ENCODE data around the gene SUN3.
A peak's percentile ranks its signal among the peaks of the same experiment; 100 is the strongest.
"Not testable (repeated sequence)": the region's sequence is repeated elsewhere in the genome, so short reads cannot be mapped to it uniquely, and the experiment has no call there.

The SUN3 gene

GRCh38 chr7:47980648-47981047 is 48.3 kb downstream of the SUN3 start:
- Histone ChIP-seq H3K36me3 (ENCODE audit: control insufficient read depth, insufficient read depth, low read length) (peaks cover 18% of the 10 kb centered on the region), H3K4me1 (ENCODE audit: control insufficient read depth, insufficient read depth, low read length, poor library complexity, severe bottlenecking) (peaks cover 11% of the 10 kb centered on the region)
- not testable (repeated sequence) for H3K9me3 ChIP-seq (ENCODE audit: control insufficient read depth, low read length); H3K27me3 ChIP-seq (replicated peaks; ENCODE audit: control insufficient read depth, insufficient read depth, low read length, poor library complexity, severe bottlenecking); H3K4me3 ChIP-seq (ENCODE audit: insufficient read depth, low read depth, low read length, poor library complexity, severe bottlenecking); H3K27ac ChIP-seq (ENCODE audit: insufficient read depth, low read length, poor library complexity, severe bottlenecking); DNase-seq

GRCh38 chr7:47979832-47980181 is 49.1 kb downstream of the SUN3 start:
- no peak for DNase-seq
- Histone ChIP-seq H3K4me1 (ENCODE audit: control insufficient read depth, insufficient read depth, low read length, poor library complexity, severe bottlenecking) (peaks cover 11% of the 10 kb centered on the region), H3K27me3 (replicated peaks; ENCODE audit: control insufficient read depth, insufficient read depth, low read length, poor library complexity, severe bottlenecking) (no peaks in the 10 kb centered on the region), H3K36me3 (ENCODE audit: control insufficient read depth, insufficient read depth, low read length) (peaks cover 24% of the 10 kb centered on the region), H3K9me3 (ENCODE audit: control insufficient read depth, low read length) (no peaks in the 10 kb centered on the region), H3K4me3 (ENCODE audit: insufficient read depth, low read depth, low read length, poor library complexity, severe bottlenecking) (peak overlapping the region; percentile 74), H3K27ac (ENCODE audit: insufficient read depth, low read length, poor library complexity, severe bottlenecking) (peak overlapping the region; percentile 86)

- Histone ChIP-seq H3K4me1 (ENCODE audit: control insufficient read depth, insufficient read depth, low read length, poor library complexity, severe bottlenecking) (peaks cover 11% of the 10 kb centered on the region), H3K4me3 (ENCODE audit: insufficient read depth, low read depth, low read length, poor library complexity, severe bottlenecking) (peak within 1 kb of the TSS; percentile 74), H3K36me3 (ENCODE audit: control insufficient read depth, insufficient read depth, low read length) (peaks cover 30% of the 10 kb centered on the region), H3K27ac (ENCODE audit: insufficient read depth, low read length, poor library complexity, severe bottlenecking) (peak within 1 kb of the TSS; percentile 86), H3K27me3 (replicated peaks; ENCODE audit: control insufficient read depth, insufficient read depth, low read length, poor library complexity, severe bottlenecking) (no peaks in the 10 kb centered on the region), H3K9me3 (ENCODE audit: control insufficient read depth, low read length) (no peaks in the 10 kb centered on the region)
- peak; percentile 82 to 91 (median 83) for DNase-seq
Observed at GRCh38 chr7:47979145-47979831, 49.6 kb downstream of the SUN3 start, which contains the start of gene HUS1. Gene HUS1, minus strand, starts transcription at chr7:47979615. Its CDS starts 96 bp downstream, at chr7:47979519.

GRCh38 chr7:47978790-47979144 is 50.1 kb downstream of the SUN3 start:
- H3K4me3 ChIP-seq (ENCODE audit: insufficient read depth, low read depth, low read length, poor library complexity, severe bottlenecking): peak overlapping the region; percentile 74
- DNase-seq: no peak
- no peaks in the 10 kb centered on the region for H3K27me3 ChIP-seq (replicated peaks; ENCODE audit: control insufficient read depth, insufficient read depth, low read length, poor library complexity, severe bottlenecking)
- H3K36me3 ChIP-seq (ENCODE audit: control insufficient read depth, insufficient read depth, low read length): peaks cover 35% of the 10 kb centered on the region
- peak overlapping the region; percentile 86 for H3K27ac ChIP-seq (ENCODE audit: insufficient read depth, low read length, poor library complexity, severe bottlenecking)
- peaks cover 11% of the 10 kb centered on the region for H3K4me1 ChIP-seq (ENCODE audit: control insufficient read depth, insufficient read depth, low read length, poor library complexity, severe bottlenecking)
- no peaks in the 10 kb centered on the region for H3K9me3 ChIP-seq (ENCODE audit: control insufficient read depth, low read length)

- no peaks in the 10 kb centered on the region for H3K9me3 ChIP-seq (ENCODE audit: control insufficient read depth, low read length)
- no peak for DNase-seq
- H3K4me1 ChIP-seq (ENCODE audit: control insufficient read depth, insufficient read depth, low read length, poor library complexity, severe bottlenecking): peaks cover 6% of the 10 kb centered on the region
- H3K4me3 ChIP-seq (ENCODE audit: insufficient read depth, low read depth, low read length, poor library complexity, severe bottlenecking): no peak overlapping the region
- H3K36me3 ChIP-seq (ENCODE audit: control insufficient read depth, insufficient read depth, low read length): peaks cover 66% of the 10 kb centered on the region
- no peaks in the 10 kb centered on the region for H3K27me3 ChIP-seq (replicated peaks; ENCODE audit: control insufficient read depth, insufficient read depth, low read length, poor library complexity, severe bottlenecking)
- no peak overlapping the region for H3K27ac ChIP-seq (ENCODE audit: insufficient read depth, low read length, poor library complexity, severe bottlenecking)
Observed at GRCh38 chr7:47973739-47974138, 55.2 kb downstream of the SUN3 start.

GRCh38 chr7:47970761-47971160 is 58.1 kb downstream of the SUN3 start:
- Histone ChIP-seq H3K27ac (ENCODE audit: insufficient read depth, low read length, poor library complexity, severe bottlenecking) (no peak overlapping the region), H3K4me3 (ENCODE audit: insufficient read depth, low read depth, low read length, poor library complexity, severe bottlenecking) (no peak overlapping the region), H3K27me3 (replicated peaks; ENCODE audit: control insufficient read depth, insufficient read depth, low read length, poor library complexity, severe bottlenecking) (no peaks in the 10 kb centered on the region), H3K36me3 (ENCODE audit: control insufficient read depth, insufficient read depth, low read length) (peaks cover 77% of the 10 kb centered on the region), H3K4me1 (ENCODE audit: control insufficient read depth, insufficient read depth, low read length, poor library complexity, severe bottlenecking) (no peaks in the 10 kb centered on the region), H3K9me3 (ENCODE audit: control insufficient read depth, low read length) (no peaks in the 10 kb centered on the region)
- no peak for DNase-seq

GRCh38 chr7:47968847-47969774 is 59.8 kb downstream of the SUN3 start:
- peak in 1 of 3 donors; percentile 8 for DNase-seq
- no peaks in the 10 kb centered on the region for H3K27me3 ChIP-seq (replicated peaks; ENCODE audit: control insufficient read depth, insufficient read depth, low read length, poor library complexity, severe bottlenecking)
- H3K4me3 ChIP-seq (ENCODE audit: insufficient read depth, low read depth, low read length, poor library complexity, severe bottlenecking): no peak overlapping the region
- no peak overlapping the region for H3K27ac ChIP-seq (ENCODE audit: insufficient read depth, low read length, poor library complexity, severe bottlenecking)
- H3K9me3 ChIP-seq (ENCODE audit: control insufficient read depth, low read length): no peaks in the 10 kb centered on the region
- no peaks in the 10 kb centered on the region for H3K4me1 ChIP-seq (ENCODE audit: control insufficient read depth, insufficient read depth, low read length, poor library complexity, severe bottlenecking)
- peaks cover 80% of the 10 kb centered on the region for H3K36me3 ChIP-seq (ENCODE audit: control insufficient read depth, insufficient read depth, low read length)

- H3K4me3 ChIP-seq (ENCODE audit: insufficient read depth, low read depth, low read length, poor library complexity, severe bottlenecking): no peak overlapping the region
- no peaks in the 10 kb centered on the region for H3K9me3 ChIP-seq (ENCODE audit: control insufficient read depth, low read length)
- H3K36me3 ChIP-seq (ENCODE audit: control insufficient read depth, insufficient read depth, low read length): peaks cover 80% of the 10 kb centered on the region
- H3K27ac ChIP-seq (ENCODE audit: insufficient read depth, low read length, poor library complexity, severe bottlenecking): no peak overlapping the region
- no peaks in the 10 kb centered on the region for H3K4me1 ChIP-seq (ENCODE audit: control insufficient read depth, insufficient read depth, low read length, poor library complexity, severe bottlenecking)
- no peak for DNase-seq
- H3K27me3 ChIP-seq (replicated peaks; ENCODE audit: control insufficient read depth, insufficient read depth, low read length, poor library complexity, severe bottlenecking): no peaks in the 10 kb centered on the region
Observed at GRCh38 chr7:47967708-47968107, 61.2 kb downstream of the SUN3 start.

GRCh38 chr7:47967123-47967522 is 61.8 kb downstream of the SUN3 start:
- Histone ChIP-seq H3K27me3 (replicated peaks; ENCODE audit: control insufficient read depth, insufficient read depth, low read length, poor library complexity, severe bottlenecking) (no peaks in the 10 kb centered on the region), H3K27ac (ENCODE audit: insufficient read depth, low read length, poor library complexity, severe bottlenecking) (no peak overlapping the region), H3K36me3 (ENCODE audit: control insufficient read depth, insufficient read depth, low read length) (peaks cover 84% of the 10 kb centered on the region), H3K4me1 (ENCODE audit: control insufficient read depth, insufficient read depth, low read length, poor library complexity, severe bottlenecking) (no peaks in the 10 kb centered on the region), H3K4me3 (ENCODE audit: insufficient read depth, low read depth, low read length, poor library complexity, severe bottlenecking) (no peak overlapping the region), H3K9me3 (ENCODE audit: control insufficient read depth, low read length) (no peaks in the 10 kb centered on the region)
- no peak for DNase-seq

- DNase-seq: no peak
Observed at GRCh38 chr7:47965456-47965855, 63.5 kb downstream of the SUN3 start.

More at GRCh38 chr7:47965456-47965855, 63.5 kb downstream of the SUN3 start:
- H3K27me3 ChIP-seq (replicated peaks; ENCODE audit: control insufficient read depth, insufficient read depth, low read length, poor library complexity, severe bottlenecking): no peaks in the 10 kb centered on the region
- H3K9me3 ChIP-seq (ENCODE audit: control insufficient read depth, low read length): no peaks in the 10 kb centered on the region
- H3K27ac ChIP-seq (ENCODE audit: insufficient read depth, low read length, poor library complexity, severe bottlenecking): no peak overlapping the region
- no peak overlapping the region for H3K4me3 ChIP-seq (ENCODE audit: insufficient read depth, low read depth, low read length, poor library complexity, severe bottlenecking)
- no peaks in the 10 kb centered on the region for H3K4me1 ChIP-seq (ENCODE audit: control insufficient read depth, insufficient read depth, low read length, poor library complexity, severe bottlenecking)
- H3K36me3 ChIP-seq (ENCODE audit: control insufficient read depth, insufficient read depth, low read length): peaks cover 82% of the 10 kb centered on the region
